Measurements from ENCODE around the gene SLC44A3. TPM values are rescaled to one million over a fixed set of nuclear protein-coding genes. Genes with fewer than 3 reads are reported as not detected.

SLC44A3 gene
- total and polyA plus RNA-seq, 3 experiments from 2014 or later, result 0.31 to 0.83 (median 0.47) TPM

GRCh38 chr1:94909486-94909885, 89.3 kb downstream of the SLC44A3 start:
- H3K4me1 Mint-ChIP-seq, result no peaks in the 10 kb centered on the region
- H3K9me3 Mint-ChIP-seq, result no peaks in the 10 kb centered on the region
- POLR2A ChIA-PET, result no interaction called here
- H3K36me3 ChIP-seq (ENCODE audit: insufficient read depth, low read length), result no peaks in the 10 kb centered on the region
- H3K4me3 ChIP-seq (ENCODE audit: low read length), result no peak overlapping the region
- H3K36me3 Mint-ChIP-seq, result peaks cover 0 to 2% (median 0%) of the 10 kb centered on the region in 3 donors
- no peak for DNase-seq
- no peaks in the 10 kb centered on the region for H3K4me1 ChIP-seq (ENCODE audit: insufficient read depth, low read length)
- H3K27ac ChIP-seq (ENCODE audit: low read depth, low read length), result no peak overlapping the region
- H3K27me3 ChIP-seq (ENCODE audit: insufficient read depth, low read length, poor library complexity, severe bottlenecking), result no peaks in the 10 kb centered on the region
- H3K4me3 Mint-ChIP-seq, result no peak overlapping the region
- H3K27me3 Mint-ChIP-seq, result peaks cover 11 to 52% of the 10 kb centered on the region in 2 donors
- H3K27ac Mint-ChIP-seq, result no peak overlapping the region
- CTCF ChIA-PET, result interaction anchor here (1.0 kb wide), 1 partner anchor 55 kb away, joined by 3 read pairs; no protein-coding TSS in a partner anchor
- H3K9me3 ChIP-seq (ENCODE audit: low read length), result no peaks in the 10 kb centered on the region

GRCh38 chr1:94912263-94913184, 92.4 kb downstream of the SLC44A3 start:
- no peak for DNase-seq
- no peaks in the 10 kb centered on the region for H3K36me3 ChIP-seq (ENCODE audit: insufficient read depth, low read length)
- CTCF ChIA-PET, result no interaction called here
- H3K9me3 Mint-ChIP-seq, result no peaks in the 10 kb centered on the region
- peaks cover 23 to 59% of the 10 kb centered on the region in 2 donors for H3K27me3 Mint-ChIP-seq
- H3K36me3 Mint-ChIP-seq, result peaks cover 0 to 2% (median 0%) of the 10 kb centered on the region in 3 donors
- H3K9me3 ChIP-seq (ENCODE audit: low read length), result no peaks in the 10 kb centered on the region
- H3K4me3 Mint-ChIP-seq, result no peak overlapping the region
- H3K4me1 Mint-ChIP-seq, result no peaks in the 10 kb centered on the region
- no peaks in the 10 kb centered on the region for H3K4me1 ChIP-seq (ENCODE audit: insufficient read depth, low read length)
- H3K4me3 ChIP-seq (ENCODE audit: low read length), result no peak overlapping the region
- POLR2A ChIA-PET, result no interaction called here
- H3K27me3 ChIP-seq (ENCODE audit: insufficient read depth, low read length, poor library complexity, severe bottlenecking), result no peaks in the 10 kb centered on the region
- no peak overlapping the region for H3K27ac ChIP-seq (ENCODE audit: low read depth, low read length)
- H3K27ac Mint-ChIP-seq, result no peak overlapping the region

- Mint-ChIP-seq H3K36me3 (no peaks in the 10 kb centered on the region), H3K4me3 (no peak overlapping the region)
Measured at GRCh38 chr1:94917251-94917650, 97.1 kb downstream of the SLC44A3 start.

GRCh38 chr1:94919241-94920030, 99.3 kb downstream of the SLC44A3 start:
- Mint-ChIP-seq H3K9me3 (no peaks in the 10 kb centered on the region), H3K27ac (no peak overlapping the region), H3K4me3 (no peak overlapping the region), H3K27me3 (peaks cover 20 to 65% of the 10 kb centered on the region in 2 donors), H3K4me1 (no peaks in the 10 kb centered on the region), H3K36me3 (no peaks in the 10 kb centered on the region)
- no peaks in the 10 kb centered on the region for H3K9me3 ChIP-seq (ENCODE audit: low read length)
- no peak overlapping the region for H3K4me3 ChIP-seq (ENCODE audit: low read length)
- POLR2A ChIA-PET, result no interaction called here
- no peak overlapping the region for H3K27ac ChIP-seq (ENCODE audit: low read depth, low read length)
- DNase-seq, result no peak
- H3K4me1 ChIP-seq (ENCODE audit: insufficient read depth, low read length), result no peaks in the 10 kb centered on the region
- CTCF ChIA-PET, result no interaction called here
- H3K27me3 ChIP-seq (ENCODE audit: insufficient read depth, low read length, poor library complexity, severe bottlenecking), result no peaks in the 10 kb centered on the region
- no peaks in the 10 kb centered on the region for H3K36me3 ChIP-seq (ENCODE audit: insufficient read depth, low read length)

More at GRCh38 chr1:94917251-94917650, 97.1 kb downstream of the SLC44A3 start:
- no peak overlapping the region for H3K27ac Mint-ChIP-seq
- Histone ChIP-seq H3K36me3 (ENCODE audit: insufficient read depth, low read length) (no peaks in the 10 kb centered on the region), H3K4me3 (ENCODE audit: low read length) (no peak overlapping the region), H3K27ac (ENCODE audit: low read depth, low read length) (no peak overlapping the region), H3K4me1 (ENCODE audit: insufficient read depth, low read length) (no peaks in the 10 kb centered on the region), H3K27me3 (ENCODE audit: insufficient read depth, low read length, poor library complexity, severe bottlenecking) (no peaks in the 10 kb centered on the region), H3K9me3 (ENCODE audit: low read length) (no peaks in the 10 kb centered on the region)
- no peaks in the 10 kb centered on the region for H3K4me1 Mint-ChIP-seq
- CTCF ChIA-PET, result no interaction called here
- DNase-seq, result no peak
- POLR2A ChIA-PET, result no interaction called here
- no peaks in the 10 kb centered on the region for H3K9me3 Mint-ChIP-seq
- H3K27me3 Mint-ChIP-seq, result peaks cover 19 to 57% of the 10 kb centered on the region in 2 donors

- no peaks in the 10 kb centered on the region for H3K27me3 ChIP-seq (ENCODE audit: insufficient read depth, low read length, poor library complexity, severe bottlenecking)
- no peaks in the 10 kb centered on the region for H3K4me1 ChIP-seq (ENCODE audit: insufficient read depth, low read length)
- ChIA-PET CTCF (no interaction called here), POLR2A (no interaction called here)
- Mint-ChIP-seq H3K27me3 (peaks cover 24 to 67% of the 10 kb centered on the region in 2 donors), H3K4me3 (no peak overlapping the region), H3K36me3 (no peaks in the 10 kb centered on the region), H3K9me3 (no peaks in the 10 kb centered on the region), H3K27ac (no peak overlapping the region), H3K4me1 (peaks cover 0 to 2% (median 2%) of the 10 kb centered on the region in 3 donors)
- H3K4me3 ChIP-seq (ENCODE audit: low read length), result no peak overlapping the region
- DNase-seq, result no peak
- H3K36me3 ChIP-seq (ENCODE audit: insufficient read depth, low read length), result no peaks in the 10 kb centered on the region
- H3K9me3 ChIP-seq (ENCODE audit: low read length), result no peaks in the 10 kb centered on the region
- H3K27ac ChIP-seq (ENCODE audit: low read depth, low read length), result no peak overlapping the region
Measured at GRCh38 chr1:94920061-94920460, 99.9 kb downstream of the SLC44A3 start.

GRCh38 chr1:94921977-94922376, 101.8 kb downstream of the SLC44A3 start:
- H3K36me3 ChIP-seq (ENCODE audit: insufficient read depth, low read length), result no peaks in the 10 kb centered on the region
- POLR2A ChIA-PET, result no interaction called here
- H3K4me3 ChIP-seq (ENCODE audit: low read length), result no peak overlapping the region
- H3K4me1 ChIP-seq (ENCODE audit: insufficient read depth, low read length), result no peaks in the 10 kb centered on the region
- no peak overlapping the region for H3K27ac ChIP-seq (ENCODE audit: low read depth, low read length)
- Mint-ChIP-seq H3K27me3 (peaks cover 22 to 62% of the 10 kb centered on the region in 2 donors), H3K27ac (no peak overlapping the region), H3K4me3 (no peak overlapping the region), H3K9me3 (no peaks in the 10 kb centered on the region), H3K4me1 (peaks cover 8 to 13% (median 11%) of the 10 kb centered on the region in 3 donors), H3K36me3 (no peaks in the 10 kb centered on the region)
- DNase-seq, result no peak
- H3K27me3 ChIP-seq (ENCODE audit: insufficient read depth, low read length, poor library complexity, severe bottlenecking), result peaks cover 4% of the 10 kb centered on the region
- CTCF ChIA-PET, result no interaction called here
- H3K9me3 ChIP-seq (ENCODE audit: low read length), result no peaks in the 10 kb centered on the region

- Histone ChIP-seq H3K36me3 (ENCODE audit: insufficient read depth, low read length) (no peaks in the 10 kb centered on the region), H3K27me3 (ENCODE audit: insufficient read depth, low read length, poor library complexity, severe bottlenecking) (peaks cover 4% of the 10 kb centered on the region), H3K4me1 (ENCODE audit: insufficient read depth, low read length) (no peaks in the 10 kb centered on the region), H3K27ac (ENCODE audit: low read depth, low read length) (no peak overlapping the region), H3K9me3 (ENCODE audit: low read length) (no peaks in the 10 kb centered on the region), H3K4me3 (ENCODE audit: low read length) (no peak overlapping the region)
- Mint-ChIP-seq H3K27me3 (peaks cover 26 to 62% of the 10 kb centered on the region in 2 donors), H3K27ac (no peak overlapping the region), H3K4me3 (no peak overlapping the region), H3K9me3 (no peaks in the 10 kb centered on the region), H3K36me3 (no peaks in the 10 kb centered on the region), H3K4me1 (peaks cover 13 to 19% (median 15%) of the 10 kb centered on the region in 3 donors)
- POLR2A ChIA-PET, result no interaction called here
- CTCF ChIA-PET, result no interaction called here
- no peak for DNase-seq
Measured at GRCh38 chr1:94922761-94923331, 102.7 kb downstream of the SLC44A3 start.

- Histone ChIP-seq H3K36me3 (ENCODE audit: insufficient read depth, low read length) (no peaks in the 10 kb centered on the region), H3K27ac (ENCODE audit: low read depth, low read length) (no peak overlapping the region), H3K4me1 (ENCODE audit: insufficient read depth, low read length) (no peaks in the 10 kb centered on the region), H3K4me3 (ENCODE audit: low read length) (no peak overlapping the region), H3K9me3 (ENCODE audit: low read length) (no peaks in the 10 kb centered on the region), H3K27me3 (ENCODE audit: insufficient read depth, low read length, poor library complexity, severe bottlenecking) (peaks cover 4% of the 10 kb centered on the region)
- Mint-ChIP-seq H3K36me3 (no peaks in the 10 kb centered on the region), H3K4me1 (peaks cover 15 to 22% (median 15%) of the 10 kb centered on the region in 3 donors), H3K4me3 (peak overlapping the region in 2 of 7 donors; percentile 29 to 46), H3K9me3 (no peaks in the 10 kb centered on the region), H3K27ac (no peak overlapping the region), H3K27me3 (peaks cover 34 to 67% of the 10 kb centered on the region in 2 donors)
- CTCF ChIA-PET, result no interaction called here
- DNase-seq, result no peak
- POLR2A ChIA-PET, result no interaction called here
Measured at GRCh38 chr1:94925004-94925403, 104.8 kb downstream of the SLC44A3 start.

Measured in CD8-positive, alpha-beta memory T cell (primary cell).